Panc1 (cell line): ENCODE measurements around the gene WDR4. TPM values are rescaled to one million over a fixed set of nuclear protein-coding genes. Genes with fewer than 3 reads are reported as not detected.
A peak's percentile ranks its signal among the peaks of the same experiment; 100 is the strongest.

Experiments
- ATAC-seq: fragments of 200-7000 bp; cut with Tn5 transposase; 2 replicates; pipeline ENCODE4 v1.9.1; 2020; ENCODE audit warnings: mild to moderate bottlenecking, moderate library complexity
- BruUV-seq: library from RNA; stranded (reverse); fragments of 400-500 nt; replicated peaks from 2 replicates; lab custom pipeline; 2021; lab: Mats Ljungman, UMichigan
- CTCF ChIA-PET: fragments of 300-600 bp; sonication (Branson Sonifier 250); formaldehyde crosslinking; loops from one replicate; lab custom pipeline; 2022; ENCODE audit warnings: antibody characterized with exemption; lab: Charles Lee
- POLR2A ChIA-PET: fragments of 300-600 bp; sonication (Branson Sonifier 250); formaldehyde crosslinking; loops from one replicate; lab custom pipeline; 2022; ENCODE audit warnings: antibody characterized with exemption; lab: Charles Lee
- DNase-seq: peaks from one replicate; pipeline ENCODE4 v3.0.0-alpha.2; 2010; ENCODE audit warnings: low read depth, low spot score
- H3K27ac ChIP-seq: 2 replicates; pipeline ENCODE4 v1.5.1; 2011; ENCODE audit warnings: mild to moderate bottlenecking, low read length, inconsistent platforms
- H3K27me3 ChIP-seq: fragments of 200-500 bp; sonication (Bioruptor generic); 2 replicates; pipeline ENCODE4 v1.6.0; 2014; ENCODE audit warnings: low read length, inconsistent platforms; ENCODE audit not compliant: control insufficient read depth, insufficient read depth
- H3K36me3 ChIP-seq: fragments of 200-500 bp; sonication (Bioruptor generic); 2 replicates; pipeline ENCODE4 v1.5.1; 2014; ENCODE audit warnings: inconsistent platforms, mild to moderate bottlenecking, low read length, moderate library complexity; ENCODE audit not compliant: control insufficient read depth, insufficient read depth
- H3K4me1 ChIP-seq: 2 replicates; pipeline ENCODE4 v1.5.1; 2011; ENCODE audit warnings: inconsistent platforms, mild to moderate bottlenecking, low read length, moderate library complexity; ENCODE audit not compliant: control insufficient read depth, insufficient read depth
- H3K4me3 ChIP-seq, 2 experiments: 2 replicates each; pipeline ENCODE4 v1.5.1; 2011 to 2012; ENCODE audit warnings: low read depth in 2 of 2, low read length in 2 of 2, mild to moderate bottlenecking in 2 of 2, inconsistent platforms in 1 of 2, moderate library complexity in 1 of 2
- H3K9me3 ChIP-seq: fragments of 200-500 bp; sonication (Bioruptor generic); 2 replicates; pipeline ENCODE4 v1.5.1; 2014; ENCODE audit warnings: low read depth, mild to moderate bottlenecking, inconsistent platforms, low read length, moderate library complexity; ENCODE audit not compliant: control insufficient read depth, insufficient read depth
- CTCF ChIP-seq: fragments of 450-650 bp; IDR thresholded peaks from 2 replicates; pipeline ENCODE4 v1.5.1; 2017; ENCODE audit warnings: mild to moderate bottlenecking
- POLR2AphosphoS5 ChIP-seq: IDR thresholded peaks from 2 replicates; pipeline ENCODE4 v1.6.1; 2012; ENCODE audit warnings: mild to moderate bottlenecking, low read depth, low read length, moderate library complexity
- SIN3A ChIP-seq: IDR thresholded peaks from 2 replicates; pipeline ENCODE4 v1.6.1; 2012; ENCODE audit warnings: low read depth, mild to moderate bottlenecking, low read length, moderate library complexity, borderline replicate concordance; ENCODE audit not compliant: insufficient read depth
- TCF7L2 ChIP-seq: IDR thresholded peaks from 2 replicates; pipeline ENCODE4 v1.6.1; 2011; ENCODE audit warnings: mild to moderate bottlenecking, low read depth, low read length, inconsistent platforms
- in situ Hi-C: cut with HindIII; loops from 2 replicates; pipeline ENCODE4 v1.10.0; 2016; ENCODE audit warnings: low sequenced_read_pairs, low pct_unique_long_range_greater_than_20kb
- intact Hi-C: fragments of 100-400 bp; cut with micrococcal nuclease; formaldehyde crosslinking; loops from one replicate; pipeline ENCODE4 v1.10.0; 2022; ENCODE audit not compliant: unreplicated experiment
- total RNA-seq: library from RNA; stranded (reverse); gene quantifications from one replicate; pipeline ENCODE4 v1.2.1, GENCODE V29; 2021; ENCODE audit not compliant: unreplicated experiment
- TF ChIP-seq, protein P1 (sequence below), 2 experiments: IDR thresholded peaks; 2 replicates each; pipeline ENCODE4 v1.6.1; 2011 to 2012; ENCODE audit warnings: low read depth in 2 of 2, control low read depth in 1 of 2, low read length in 1 of 2, mild to moderate bottlenecking in 1 of 2, moderate library complexity in 1 of 2; ENCODE audit not compliant: insufficient read depth in 1 of 2

WDR4 gene
- total RNA-seq, 1 experiment from 2014 or later, result 36.7 TPM

DNA sequence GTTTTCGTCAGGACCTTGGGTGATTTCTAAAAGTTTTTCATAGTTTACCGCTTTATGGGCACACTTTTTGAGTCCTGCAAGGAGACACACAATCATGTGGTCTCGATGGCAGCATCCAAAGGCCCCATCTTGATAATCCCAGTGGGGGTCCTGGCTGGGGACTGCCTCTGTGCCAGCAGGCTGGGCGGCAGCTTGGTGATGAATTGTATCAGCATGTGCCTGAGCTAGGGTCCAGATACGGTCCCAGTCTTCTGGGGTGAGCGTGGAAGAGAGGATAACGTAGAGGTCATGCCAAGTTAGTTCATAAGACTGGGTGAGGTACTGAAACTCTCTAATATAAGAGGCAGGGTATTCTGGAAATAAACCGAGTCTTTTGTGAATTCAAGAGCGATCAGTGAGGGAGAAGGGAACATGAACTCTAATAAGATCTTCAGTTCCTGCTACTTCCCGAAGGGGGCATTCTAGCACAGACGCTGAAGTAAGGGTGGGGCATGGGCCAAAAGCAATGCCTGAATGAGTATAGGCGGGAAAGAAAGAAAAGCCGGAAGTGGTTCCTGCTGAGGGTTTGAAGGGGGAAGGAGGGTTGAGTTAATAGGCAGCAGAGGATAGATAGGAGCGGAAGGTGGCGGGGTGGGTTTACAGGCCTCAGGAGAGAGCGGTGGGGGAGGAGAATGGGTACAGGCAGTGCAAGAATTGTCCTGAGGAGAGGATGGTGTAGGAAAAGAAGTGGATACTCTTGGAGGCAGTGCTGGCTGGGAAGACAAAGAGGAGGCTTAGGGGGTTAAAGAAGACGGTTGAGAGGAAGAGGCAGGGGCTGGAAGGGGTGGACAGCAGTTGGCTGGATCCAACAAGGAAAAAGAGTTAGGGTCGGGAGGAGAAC is 44.5 kb upstream of the WDR4 start:
- POLR2A ChIA-PET, result no interaction called here
- Histone ChIP-seq H3K9me3 (no peaks in the 10 kb centered on the region), H3K4me1 (peaks cover 3% of the 10 kb centered on the region; the same call in 1 of the 2 replicates), H3K27ac (peak overlapping the region; percentile 52), H3K4me3 (no peak overlapping the region), H3K27me3 (no peaks in the 10 kb centered on the region), H3K36me3 (no peaks in the 10 kb centered on the region)
- no TSS peak for BruUV-seq
- CTCF ChIA-PET, result no interaction called here
- peak; percentile 41 for DNase-seq
- in situ Hi-C loops (no loop called here), intact Hi-C loops (no loop called here)
- ATAC-seq, result peak; percentile 89
- TF ChIP-seq CTCF (peak; percentile 79), POLR2AphosphoS5 (no peak)

- no peaks in the 10 kb centered on the region for H3K27me3 ChIP-seq
- H3K9me3 ChIP-seq, result no peaks in the 10 kb centered on the region
- ATAC-seq (no peak), DNase-seq (no peak)
- in situ Hi-C loops (no loop called here), intact Hi-C loops (no loop called here)
- H3K27ac ChIP-seq, result no peak overlapping the region
- BruUV-seq, result no TSS peak
- CTCF ChIA-PET, result no interaction called here
- H3K36me3 ChIP-seq, result no peaks in the 10 kb centered on the region
- POLR2A ChIA-PET, result no interaction called here
- TF ChIP-seq CTCF (no peak), SIN3A (no peak), POLR2AphosphoS5 (no peak), TCF7L2 (no peak)
- TF ChIP-seq, protein P1, sequence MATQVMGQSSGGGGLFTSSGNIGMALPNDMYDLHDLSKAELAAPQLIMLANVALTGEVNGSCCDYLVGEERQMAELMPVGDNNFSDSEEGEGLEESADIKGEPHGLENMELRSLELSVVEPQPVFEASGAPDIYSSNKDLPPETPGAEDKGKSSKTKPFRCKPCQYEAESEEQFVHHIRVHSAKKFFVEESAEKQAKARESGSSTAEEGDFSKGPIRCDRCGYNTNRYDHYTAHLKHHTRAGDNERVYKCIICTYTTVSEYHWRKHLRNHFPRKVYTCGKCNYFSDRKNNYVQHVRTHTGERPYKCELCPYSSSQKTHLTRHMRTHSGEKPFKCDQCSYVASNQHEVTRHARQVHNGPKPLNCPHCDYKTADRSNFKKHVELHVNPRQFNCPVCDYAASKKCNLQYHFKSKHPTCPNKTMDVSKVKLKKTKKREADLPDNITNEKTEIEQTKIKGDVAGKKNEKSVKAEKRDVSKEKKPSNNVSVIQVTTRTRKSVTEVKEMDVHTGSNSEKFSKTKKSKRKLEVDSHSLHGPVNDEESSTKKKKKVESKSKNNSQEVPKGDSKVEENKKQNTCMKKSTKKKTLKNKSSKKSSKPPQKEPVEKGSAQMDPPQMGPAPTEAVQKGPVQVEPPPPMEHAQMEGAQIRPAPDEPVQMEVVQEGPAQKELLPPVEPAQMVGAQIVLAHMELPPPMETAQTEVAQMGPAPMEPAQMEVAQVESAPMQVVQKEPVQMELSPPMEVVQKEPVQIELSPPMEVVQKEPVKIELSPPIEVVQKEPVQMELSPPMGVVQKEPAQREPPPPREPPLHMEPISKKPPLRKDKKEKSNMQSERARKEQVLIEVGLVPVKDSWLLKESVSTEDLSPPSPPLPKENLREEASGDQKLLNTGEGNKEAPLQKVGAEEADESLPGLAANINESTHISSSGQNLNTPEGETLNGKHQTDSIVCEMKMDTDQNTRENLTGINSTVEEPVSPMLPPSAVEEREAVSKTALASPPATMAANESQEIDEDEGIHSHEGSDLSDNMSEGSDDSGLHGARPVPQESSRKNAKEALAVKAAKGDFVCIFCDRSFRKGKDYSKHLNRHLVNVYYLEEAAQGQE (IDR thresholded peaks at IDR 0.05; ENCODE audit: insufficient read depth in 1 of 2, low read depth in 2 of 2, low read length in 1 of 2), result no peak
- peaks cover 3% of the 10 kb centered on the region; the same call in 1 of the 2 replicates for H3K4me1 ChIP-seq
- H3K4me3 ChIP-seq, result no peak overlapping the region
Measured at GRCh38 chr21:42922918-42923317, 43.6 kb upstream of the WDR4 start.
